SK-N-SH (cell line): ENCODE measurements around the gene SEC16A.

Experiments used
- GABPA ChIP-seq: IDR thresholded peaks from 2 replicates; pipeline ENCODE4 v1.4.0; 2012; ENCODE audit warnings: low read depth, mild to moderate bottlenecking
- POLR2AphosphoS5 ChIP-seq: IDR thresholded peaks from 2 replicates; pipeline ENCODE4 v1.6.1; 2012; ENCODE audit warnings: low read depth, low read length
- RAD21 ChIP-seq: IDR thresholded peaks from 2 replicates; pipeline ENCODE4 v1.6.1; 2012; ENCODE audit warnings: mild to moderate bottlenecking, low read length
- RCOR1 ChIP-seq: fragments of 150-350 bp; IDR thresholded peaks from 2 replicates; pipeline ENCODE4 v1.6.1; 2017; ENCODE audit warnings: antibody characterized with exemption, low read length
- RXRA ChIP-seq: IDR thresholded peaks from 2 replicates; pipeline ENCODE4 v1.4.0; 2012; ENCODE audit warnings: low read depth, mild to moderate bottlenecking, borderline replicate concordance
- TF ChIP-seq, protein P1 (sequence below): fragments of 200-600 bp; sonication (generic); IDR thresholded peaks from 2 replicates; pipeline ENCODE4 v1.6.1; 2017; ENCODE audit warnings: antibody characterized with exemption, mild to moderate bottlenecking, moderate library complexity
- TF ChIP-seq, protein P2 (sequence below): fragments of 150-350 bp; IDR thresholded peaks from 2 replicates; pipeline ENCODE4 v1.6.1; 2017; ENCODE audit warnings: antibody characterized with exemption, low read length, low read depth, borderline replicate concordance

DNA sequence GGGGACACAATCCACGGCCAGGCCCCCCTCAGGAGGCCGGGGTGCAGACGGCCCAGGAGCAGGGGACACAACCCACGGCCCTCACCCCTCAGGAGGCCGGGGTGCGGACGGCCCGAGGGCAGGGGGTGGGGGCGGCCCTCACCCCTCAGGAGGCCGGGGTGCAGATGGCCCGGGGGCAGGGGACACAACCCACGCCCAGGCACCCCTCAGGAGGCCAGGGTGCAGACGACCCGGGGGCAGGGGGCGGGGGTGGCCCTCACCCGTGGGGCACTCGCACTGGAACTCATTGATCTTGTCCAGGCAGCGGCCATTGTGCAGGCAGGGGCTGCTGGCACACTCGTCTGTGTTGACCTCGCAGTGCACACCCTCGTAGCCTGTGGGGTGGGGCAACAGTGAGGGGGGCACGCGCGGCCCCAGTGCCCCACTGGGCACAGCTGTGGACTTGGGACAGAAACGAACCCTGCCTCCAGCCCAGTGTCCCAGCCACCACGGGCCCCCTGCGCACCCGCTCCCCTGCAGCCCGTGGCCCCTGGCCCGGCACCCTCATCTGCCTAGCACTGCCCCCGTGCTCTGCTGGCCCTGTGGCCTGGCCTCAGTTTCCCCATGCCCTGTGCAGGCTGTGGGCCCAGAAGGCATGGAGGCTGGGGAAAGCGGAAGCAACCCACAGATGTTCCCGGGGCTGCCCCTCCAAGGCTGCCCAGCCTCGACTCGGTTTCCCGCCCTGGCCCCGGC lies 34.3 kb upstream of the SEC16A start:
- TF ChIP-seq, protein P1, sequence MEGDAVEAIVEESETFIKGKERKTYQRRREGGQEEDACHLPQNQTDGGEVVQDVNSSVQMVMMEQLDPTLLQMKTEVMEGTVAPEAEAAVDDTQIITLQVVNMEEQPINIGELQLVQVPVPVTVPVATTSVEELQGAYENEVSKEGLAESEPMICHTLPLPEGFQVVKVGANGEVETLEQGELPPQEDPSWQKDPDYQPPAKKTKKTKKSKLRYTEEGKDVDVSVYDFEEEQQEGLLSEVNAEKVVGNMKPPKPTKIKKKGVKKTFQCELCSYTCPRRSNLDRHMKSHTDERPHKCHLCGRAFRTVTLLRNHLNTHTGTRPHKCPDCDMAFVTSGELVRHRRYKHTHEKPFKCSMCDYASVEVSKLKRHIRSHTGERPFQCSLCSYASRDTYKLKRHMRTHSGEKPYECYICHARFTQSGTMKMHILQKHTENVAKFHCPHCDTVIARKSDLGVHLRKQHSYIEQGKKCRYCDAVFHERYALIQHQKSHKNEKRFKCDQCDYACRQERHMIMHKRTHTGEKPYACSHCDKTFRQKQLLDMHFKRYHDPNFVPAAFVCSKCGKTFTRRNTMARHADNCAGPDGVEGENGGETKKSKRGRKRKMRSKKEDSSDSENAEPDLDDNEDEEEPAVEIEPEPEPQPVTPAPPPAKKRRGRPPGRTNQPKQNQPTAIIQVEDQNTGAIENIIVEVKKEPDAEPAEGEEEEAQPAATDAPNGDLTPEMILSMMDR: no peak
- TF ChIP-seq RAD21 (no peak), POLR2AphosphoS5 (no peak), RCOR1 (no peak), GABPA (no peak), RXRA (no peak)
- TF ChIP-seq, protein P2, sequence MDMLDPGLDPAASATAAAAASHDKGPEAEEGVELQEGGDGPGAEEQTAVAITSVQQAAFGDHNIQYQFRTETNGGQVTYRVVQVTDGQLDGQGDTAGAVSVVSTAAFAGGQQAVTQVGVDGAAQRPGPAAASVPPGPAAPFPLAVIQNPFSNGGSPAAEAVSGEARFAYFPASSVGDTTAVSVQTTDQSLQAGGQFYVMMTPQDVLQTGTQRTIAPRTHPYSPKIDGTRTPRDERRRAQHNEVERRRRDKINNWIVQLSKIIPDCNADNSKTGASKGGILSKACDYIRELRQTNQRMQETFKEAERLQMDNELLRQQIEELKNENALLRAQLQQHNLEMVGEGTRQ: no peak
